ENCODE data around the gene DSG3. TPM values are rescaled to one million over a fixed set of nuclear protein-coding genes. Genes with fewer than 3 reads are reported as not detected.

DSG3 gene
- total and polyA plus RNA-seq, 10 of the 15 experiments (the other 5 are each of a cell fraction or from before 2014, with no cell fraction given) = 0.01 to 0.36 (median 0.30) TPM

- FAIRE-seq = no peak
- 92% methylated on average over 3 of the region's 3 CpGs for WGBS (ENCODE audit: insufficient coverage, insufficient replicate concordance, low lambda C conversion rate, missing lambda C conversion rate)
- ChIA-PET POLR2A (no interaction called here), CTCF (no interaction called here), SMC1A (ENCODE audit: uncharacterized antibody, unreplicated experiment) (interaction anchor here (0.8 to 1.5 kb wide), 5 partner anchors 9 to 91 kb away, joined by 3 to 4 read pairs (median 4); no protein-coding TSS in a partner anchor), RAD21 (ENCODE audit: unreplicated experiment) (interaction anchor here (0.8 kb wide), 1 partner anchor 16 kb away, joined by 3 read pairs; no protein-coding TSS in a partner anchor)
- Histone ChIP-seq H3K4me3 (no peak overlapping the region), H3K27me3 (replicated peaks in 1 of 2; ENCODE audit: control insufficient read depth in 2 of 2, insufficient read depth in 2 of 2, low read length in 1 of 2) (no peaks in the 10 kb centered on the region), H3K9me3 (replicated peaks; ENCODE audit: control insufficient read depth, insufficient read depth, low read length) (no peaks in the 10 kb centered on the region), H2AFZ (ENCODE audit: control insufficient read depth, low read depth, low read length) (no peak overlapping the region), H3K4me2 (ENCODE audit: control insufficient read depth, insufficient read depth) (no peak overlapping the region), H4K20me1 (ENCODE audit: control insufficient read depth, insufficient read depth) (no peaks in the 10 kb centered on the region), H3K9ac (ENCODE audit: control insufficient read depth, insufficient read depth, low read length) (no peak overlapping the region), H3K27ac (ENCODE audit: control insufficient read depth, insufficient read depth) (no peak overlapping the region), H3K79me2 (ENCODE audit: control insufficient read depth, insufficient read depth, low read length) (no peaks in the 10 kb centered on the region), H3K4me1 (ENCODE audit: control insufficient read depth, insufficient read depth, low read length) (0 out of 2 replicates have a peak, but pooled peaks cover 4% of the 10 kb centered on the region), H3K36me3 (ENCODE audit: control insufficient read depth in 2 of 2, insufficient read depth in 2 of 2, low read length in 1 of 2) (no peaks in the 10 kb centered on the region; a peak in 1 of 4 replicates)
- no peak for ATAC-seq
- in situ Hi-C loops (cut with MboI) = no loop called here
- BruUV-seq (replicated peaks) = no TSS peak
- intact Hi-C loops (cut with micrococcal nuclease; ENCODE audit: unreplicated experiment) = no loop called here
- TF ChIP-seq MEF2A (IDR thresholded peaks at IDR 0.05; ENCODE audit: insufficient read depth, low read depth, low read length) (no peak), MTA2 (IDR thresholded peaks at IDR 0.05; ENCODE audit: low read depth) (no peak), KLF5 (IDR thresholded peaks at IDR 0.05; ENCODE audit: partially characterized antibody) (no peak), POLR2AphosphoS2 (IDR thresholded peaks at IDR 0.05; ENCODE audit: low read depth, low read length) (no peak), E2F4 (IDR thresholded peaks at IDR 0.05; ENCODE audit: low read depth, low read length) (no peak), SIX5 (IDR thresholded peaks at IDR 0.05; ENCODE audit: low read depth, low read length, severe bottlenecking) (no peak), CHD1 (IDR thresholded peaks at IDR 0.05; ENCODE audit: low read depth, low read length) (no peak), YBX1 (IDR thresholded peaks at IDR 0.05) (no peak), SUPT20H (IDR thresholded peaks at IDR 0.05; ENCODE audit: borderline replicate concordance, control insufficient read depth, low read depth, low read length) (no peak), BHLHE40 (IDR thresholded peaks at IDR 0.05; ENCODE audit: borderline replicate concordance in 1 of 2, low read depth in 2 of 2, low read length in 1 of 2) (no peak)
- no peak for DNase-seq (ENCODE audit: low read depth, low spot score)
Observed at GRCh38 chr18:31516437-31516836, 68.9 kb downstream of the DSG3 start.

All from GM12878 (cell line).